WTC11 (cell line): ENCODE results near the gene MSI2. TPM values are rescaled to one million over a fixed set of nuclear protein-coding genes. Genes with fewer than 3 reads are reported as not detected.

ENCODE experiments used
- ATAC-seq: fragments of 200-7000 bp; cut with Tn5 transposase; 2 replicates; pipeline ENCODE4 v1.10.0; 2021; ENCODE audit warnings: mild to moderate bottlenecking, moderate library complexity
- CTCF ChIA-PET: fragments of 300-600 bp; sonication (Branson Sonifier 250); formaldehyde crosslinking; loops from one replicate; lab custom pipeline; 2021; ENCODE audit warnings: antibody characterized with exemption; lab: Charles Lee
- POLR2A ChIA-PET: fragments of 350-600 bp; sonication (Branson Sonifier 250); formaldehyde crosslinking; loops from one replicate; lab custom pipeline; 2021; ENCODE audit warnings: antibody characterized with exemption; lab: Charles Lee
- DNase-seq: peaks from one replicate; pipeline ENCODE4 v3.0.0; 2021; ENCODE audit warnings: low spot score
- H3K27ac Mint-ChIP-seq: 2 replicates; pipeline ENCODE4 v1.8.0; 2021; ENCODE audit warnings: mixed read lengths
- H3K27me3 Mint-ChIP-seq: 2 replicates; pipeline ENCODE4 v1.8.0; 2021; ENCODE audit warnings: low read depth, mild to moderate bottlenecking, moderate library complexity, mixed read lengths
- H3K36me3 Mint-ChIP-seq: 2 replicates; pipeline ENCODE4 v1.8.0; 2021; ENCODE audit warnings: mixed read lengths
- H3K4me1 Mint-ChIP-seq: 2 replicates; pipeline ENCODE4 v1.8.0; 2022; ENCODE audit warnings: mixed read lengths
- H3K4me3 Mint-ChIP-seq: 2 replicates; pipeline ENCODE4 v1.8.0; 2021; ENCODE audit warnings: mild to moderate bottlenecking, moderate library complexity, mixed read lengths
- H3K9me3 Mint-ChIP-seq: 2 replicates; pipeline ENCODE4 v1.8.0; 2021; ENCODE audit warnings: mixed read lengths
- ATF1 ChIP-seq: sonication (generic); formaldehyde crosslinking; IDR thresholded peaks from 2 replicates; pipeline ENCODE4 v1.8.1; 2023; ENCODE audit warnings: mild to moderate bottlenecking, moderate library complexity, missing genetic modification reagents
- CREM ChIP-seq: sonication (generic); formaldehyde crosslinking; IDR thresholded peaks from 2 replicates; pipeline ENCODE4 v1.8.1; 2022; ENCODE audit warnings: mild to moderate bottlenecking, missing genetic modification reagents, moderate library complexity
- ESRRA ChIP-seq: sonication (generic); formaldehyde crosslinking; IDR thresholded peaks from 2 replicates; pipeline ENCODE4 v1.8.1; 2022; ENCODE audit warnings: mild to moderate bottlenecking, missing genetic modification reagents, borderline replicate concordance
- FOXJ3 ChIP-seq: sonication (generic); formaldehyde crosslinking; IDR thresholded peaks from 2 replicates; pipeline ENCODE4 v1.9.0; 2021; ENCODE audit warnings: missing genetic modification reagents, mild to moderate bottlenecking, borderline replicate concordance
- MLX ChIP-seq: sonication (generic); formaldehyde crosslinking; IDR thresholded peaks from 2 replicates; pipeline ENCODE4 v1.8.1; 2023; ENCODE audit warnings: mild to moderate bottlenecking, missing genetic modification reagents, moderate library complexity
- NFE2L1 ChIP-seq: sonication (generic); formaldehyde crosslinking; IDR thresholded peaks from 2 replicates; pipeline ENCODE4 v1.8.1; 2023; ENCODE audit warnings: missing genetic modification reagents
- NR2C2 ChIP-seq: sonication (generic); formaldehyde crosslinking; IDR thresholded peaks from 2 replicates; pipeline ENCODE4 v1.8.0; 2022; ENCODE audit warnings: mild to moderate bottlenecking, missing genetic modification reagents
- PRRX2 ChIP-seq: fragments of 250-450 bp; sonication (Bioruptor Pico); IDR thresholded peaks from 2 replicates; pipeline ENCODE4 v1.8.0; 2021; ENCODE audit warnings: mild to moderate bottlenecking
- RORB ChIP-seq: fragments of 250-450 bp; sonication (Bioruptor Pico); IDR thresholded peaks from 2 replicates; pipeline ENCODE4 v1.9.0; 2021; ENCODE audit warnings: mild to moderate bottlenecking
- SMAD4 ChIP-seq: sonication (generic); formaldehyde crosslinking; IDR thresholded peaks from 2 replicates; pipeline ENCODE4 v1.8.0; 2022; ENCODE audit warnings: mild to moderate bottlenecking, missing genetic modification reagents
- SP1 ChIP-seq: sonication (generic); formaldehyde crosslinking; conservative IDR thresholded peaks from 2 replicates; pipeline ENCODE4 v1.8.1; 2022; ENCODE audit warnings: missing genetic modification reagents
- TEAD1 ChIP-seq: sonication (generic); formaldehyde crosslinking; IDR thresholded peaks from 2 replicates; pipeline ENCODE4 v1.8.0; 2022; ENCODE audit warnings: mild to moderate bottlenecking, missing genetic modification reagents
- ZMAT4 ChIP-seq: fragments of 250-450 bp; sonication (Bioruptor Pico); IDR thresholded peaks from 2 replicates; pipeline ENCODE4 v1.9.0; 2021; ENCODE audit warnings: mild to moderate bottlenecking
- ZNF219 ChIP-seq: sonication (generic); formaldehyde crosslinking; IDR thresholded peaks from 2 replicates; pipeline ENCODE4 v1.8.0; 2023; ENCODE audit warnings: missing genetic modification reagents, mild to moderate bottlenecking, borderline replicate concordance
- ZNF423 ChIP-seq: fragments of 250-450 bp; sonication (Bioruptor Pico); IDR thresholded peaks from 2 replicates; pipeline ENCODE4 v2.1.2; 2022; ENCODE audit warnings: mild to moderate bottlenecking, moderate library complexity
- ZNF425 ChIP-seq: fragments of 250-450 bp; sonication (Bioruptor Pico); conservative IDR thresholded peaks from 2 replicates; pipeline ENCODE4 v1.9.0; 2021; ENCODE audit warnings: mild to moderate bottlenecking
- total RNA-seq: library from RNA; stranded (reverse); gene quantifications from 3 replicates; pipeline ENCODE4 v1.2.3, GENCODE V29; 2021
- TF ChIP-seq, protein P1 (sequence below): sonication (generic); formaldehyde crosslinking; IDR thresholded peaks from 2 replicates; pipeline ENCODE4 v1.8.1; 2023; ENCODE audit warnings: mild to moderate bottlenecking, missing genetic modification reagents
- TF ChIP-seq, protein P2 (sequence below): sonication (generic); formaldehyde crosslinking; IDR thresholded peaks from 2 replicates; pipeline ENCODE4 v1.8.1; 2023; ENCODE audit warnings: mild to moderate bottlenecking, missing genetic modification reagents
- TF ChIP-seq, protein P3 (sequence below): sonication (generic); formaldehyde crosslinking; IDR thresholded peaks from 2 replicates; pipeline ENCODE4 v1.8.1; 2022; ENCODE audit warnings: low read depth, missing genetic modification reagents, borderline replicate concordance
- TF ChIP-seq, protein P4 (sequence below): sonication (generic); formaldehyde crosslinking; IDR thresholded peaks from 2 replicates; pipeline ENCODE4 v1.8.0; 2022; ENCODE audit warnings: mild to moderate bottlenecking, missing genetic modification reagents

Gene MSI2
- total RNA-seq, 1 experiment from 2014 or later, result 82.1 TPM

DNA sequence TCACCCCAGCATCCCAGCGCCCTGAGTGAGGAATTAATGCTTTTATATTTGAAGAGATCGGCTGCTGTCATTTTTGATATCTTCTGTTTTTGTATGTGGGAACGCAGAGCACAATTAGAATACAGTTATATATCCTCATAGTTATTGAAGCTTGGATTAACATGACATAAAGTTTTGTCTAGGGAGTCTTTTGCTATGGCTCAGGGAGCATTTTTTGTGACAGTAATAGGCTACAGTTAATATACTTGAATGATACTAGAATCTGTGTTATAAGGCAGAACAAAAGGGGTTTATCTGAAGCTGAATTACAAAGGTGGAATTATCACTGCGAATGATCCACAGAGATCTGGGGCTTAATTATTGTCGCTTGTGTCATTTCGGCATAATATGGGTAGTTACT is 239.4 kb downstream of the MSI2 start (continued):
- no peak for TF ChIP-seq ZNF425 (CRISPR knock-in tag)
- TF ChIP-seq FOXJ3 (CRISPR knock-in tag), result no peak
- no peak for TF ChIP-seq ZNF219 (CRISPR knock-in tag)
- no peak for TF ChIP-seq ZMAT4
- no peak for TF ChIP-seq CREM (CRISPR knock-in tag)
- TF ChIP-seq, protein P1, sequence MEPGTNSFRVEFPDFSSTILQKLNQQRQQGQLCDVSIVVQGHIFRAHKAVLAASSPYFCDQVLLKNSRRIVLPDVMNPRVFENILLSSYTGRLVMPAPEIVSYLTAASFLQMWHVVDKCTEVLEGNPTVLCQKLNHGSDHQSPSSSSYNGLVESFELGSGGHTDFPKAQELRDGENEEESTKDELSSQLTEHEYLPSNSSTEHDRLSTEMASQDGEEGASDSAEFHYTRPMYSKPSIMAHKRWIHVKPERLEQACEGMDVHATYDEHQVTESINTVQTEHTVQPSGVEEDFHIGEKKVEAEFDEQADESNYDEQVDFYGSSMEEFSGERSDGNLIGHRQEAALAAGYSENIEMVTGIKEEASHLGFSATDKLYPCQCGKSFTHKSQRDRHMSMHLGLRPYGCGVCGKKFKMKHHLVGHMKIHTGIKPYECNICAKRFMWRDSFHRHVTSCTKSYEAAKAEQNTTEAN (CRISPR knock-in tag), result no peak
- no peak for TF ChIP-seq SP1 (CRISPR knock-in tag)
- TF ChIP-seq PRRX2 (CRISPR knock-in tag), result no peak
- TF ChIP-seq SMAD4 (CRISPR knock-in tag), result no peak
- TF ChIP-seq MLX, result no peak
- TF ChIP-seq, protein P2, sequence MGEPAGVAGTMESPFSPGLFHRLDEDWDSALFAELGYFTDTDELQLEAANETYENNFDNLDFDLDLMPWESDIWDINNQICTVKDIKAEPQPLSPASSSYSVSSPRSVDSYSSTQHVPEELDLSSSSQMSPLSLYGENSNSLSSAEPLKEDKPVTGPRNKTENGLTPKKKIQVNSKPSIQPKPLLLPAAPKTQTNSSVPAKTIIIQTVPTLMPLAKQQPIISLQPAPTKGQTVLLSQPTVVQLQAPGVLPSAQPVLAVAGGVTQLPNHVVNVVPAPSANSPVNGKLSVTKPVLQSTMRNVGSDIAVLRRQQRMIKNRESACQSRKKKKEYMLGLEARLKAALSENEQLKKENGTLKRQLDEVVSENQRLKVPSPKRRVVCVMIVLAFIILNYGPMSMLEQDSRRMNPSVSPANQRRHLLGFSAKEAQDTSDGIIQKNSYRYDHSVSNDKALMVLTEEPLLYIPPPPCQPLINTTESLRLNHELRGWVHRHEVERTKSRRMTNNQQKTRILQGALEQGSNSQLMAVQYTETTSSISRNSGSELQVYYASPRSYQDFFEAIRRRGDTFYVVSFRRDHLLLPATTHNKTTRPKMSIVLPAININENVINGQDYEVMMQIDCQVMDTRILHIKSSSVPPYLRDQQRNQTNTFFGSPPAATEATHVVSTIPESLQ, result no peak
- TF ChIP-seq NR2C2 (CRISPR knock-in tag), result no peak
- TF ChIP-seq NFE2L1 (CRISPR knock-in tag), result no peak
- TF ChIP-seq, protein P3, sequence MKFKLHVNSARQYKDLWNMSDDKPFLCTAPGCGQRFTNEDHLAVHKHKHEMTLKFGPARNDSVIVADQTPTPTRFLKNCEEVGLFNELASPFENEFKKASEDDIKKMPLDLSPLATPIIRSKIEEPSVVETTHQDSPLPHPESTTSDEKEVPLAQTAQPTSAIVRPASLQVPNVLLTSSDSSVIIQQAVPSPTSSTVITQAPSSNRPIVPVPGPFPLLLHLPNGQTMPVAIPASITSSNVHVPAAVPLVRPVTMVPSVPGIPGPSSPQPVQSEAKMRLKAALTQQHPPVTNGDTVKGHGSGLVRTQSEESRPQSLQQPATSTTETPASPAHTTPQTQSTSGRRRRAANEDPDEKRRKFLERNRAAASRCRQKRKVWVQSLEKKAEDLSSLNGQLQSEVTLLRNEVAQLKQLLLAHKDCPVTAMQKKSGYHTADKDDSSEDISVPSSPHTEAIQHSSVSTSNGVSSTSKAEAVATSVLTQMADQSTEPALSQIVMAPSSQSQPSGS (CRISPR knock-in tag), result no peak
- TF ChIP-seq, all 79 proteins: peak for 0

GRCh38 chr17:57496382-57496781 is 240.1 kb downstream of the MSI2 start:
- Mint-ChIP-seq H3K9me3 (no peaks in the 10 kb centered on the region), H3K4me3 (no peak overlapping the region), H3K27ac (no peak overlapping the region), H3K4me1 (peaks cover 11% of the 10 kb centered on the region), H3K27me3 (no peaks in the 10 kb centered on the region), H3K36me3 (no peaks in the 10 kb centered on the region)
- ChIA-PET POLR2A (no interaction called here), CTCF (interaction anchor here (1.0 kb wide), 1 partner anchor 63 kb away, joined by 3 read pairs; no protein-coding TSS in a partner anchor)
- TF ChIP-seq NFE2L1 (CRISPR knock-in tag) (no peak), ESRRA (CRISPR knock-in tag) (no peak), RORB (CRISPR knock-in tag) (no peak), SMAD4 (CRISPR knock-in tag) (no peak), ZNF219 (CRISPR knock-in tag) (no peak), ZNF423 (CRISPR knock-in tag) (no peak), ATF1 (CRISPR knock-in tag) (no peak), TEAD1 (CRISPR knock-in tag) (no peak)
- TF ChIP-seq, protein P4, sequence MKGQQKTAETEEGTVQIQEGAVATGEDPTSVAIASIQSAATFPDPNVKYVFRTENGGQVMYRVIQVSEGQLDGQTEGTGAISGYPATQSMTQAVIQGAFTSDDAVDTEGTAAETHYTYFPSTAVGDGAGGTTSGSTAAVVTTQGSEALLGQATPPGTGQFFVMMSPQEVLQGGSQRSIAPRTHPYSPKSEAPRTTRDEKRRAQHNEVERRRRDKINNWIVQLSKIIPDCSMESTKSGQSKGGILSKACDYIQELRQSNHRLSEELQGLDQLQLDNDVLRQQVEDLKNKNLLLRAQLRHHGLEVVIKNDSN (CRISPR knock-in tag), result no peak
- ATAC-seq, result no peak
- DNase-seq, result no peak
